ENCODE data around the gene HLA-F.

Gene HLA-F

DNA sequence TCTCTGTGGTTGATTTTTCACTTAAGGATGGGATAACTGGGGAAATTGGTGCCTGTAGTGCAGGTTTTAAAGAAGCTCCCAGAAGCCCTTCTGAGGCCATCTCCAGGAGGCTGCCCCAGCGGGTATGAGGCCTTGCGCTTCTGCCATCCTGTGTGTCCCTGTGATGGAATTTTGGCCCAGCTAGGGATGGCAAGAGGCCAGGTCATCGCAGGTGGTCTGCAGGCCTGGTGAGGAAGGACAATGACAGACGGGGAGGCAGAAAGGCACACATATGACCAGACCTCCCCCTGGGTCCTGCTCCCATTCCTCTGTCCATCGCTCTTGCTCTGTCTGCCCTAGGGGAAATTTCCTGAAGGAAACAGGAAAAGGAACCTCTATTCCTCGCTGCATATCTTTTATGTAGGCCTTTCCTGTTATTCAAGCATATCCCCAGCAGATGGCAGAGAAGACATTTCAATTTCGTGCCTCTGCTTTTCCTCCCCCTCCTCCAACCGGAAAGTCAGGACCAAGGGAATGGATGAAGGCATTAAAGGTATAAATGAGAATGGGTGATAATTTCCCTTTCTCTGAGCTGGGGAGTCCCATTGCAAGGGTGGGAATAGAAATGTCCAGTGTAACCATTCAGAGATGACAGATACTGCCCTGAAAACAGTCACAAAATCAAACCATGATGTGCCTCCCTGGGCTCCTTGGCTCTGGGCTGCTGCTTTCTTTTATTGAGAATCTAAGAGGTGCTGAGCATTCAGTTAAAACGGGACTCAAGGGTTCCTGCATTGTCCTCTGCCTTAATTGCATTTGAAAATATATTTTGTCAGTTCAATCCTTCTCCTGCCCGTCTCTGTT, 17.6 kb upstream of the HLA-F start:
- H3K4me3 ChIP-seq (ENCODE audit: low read depth, low read length), result no peak overlapping the region
- peak; percentile 71 for DNase-seq (ENCODE audit: low read depth)
- TF ChIP-seq, protein P1, sequence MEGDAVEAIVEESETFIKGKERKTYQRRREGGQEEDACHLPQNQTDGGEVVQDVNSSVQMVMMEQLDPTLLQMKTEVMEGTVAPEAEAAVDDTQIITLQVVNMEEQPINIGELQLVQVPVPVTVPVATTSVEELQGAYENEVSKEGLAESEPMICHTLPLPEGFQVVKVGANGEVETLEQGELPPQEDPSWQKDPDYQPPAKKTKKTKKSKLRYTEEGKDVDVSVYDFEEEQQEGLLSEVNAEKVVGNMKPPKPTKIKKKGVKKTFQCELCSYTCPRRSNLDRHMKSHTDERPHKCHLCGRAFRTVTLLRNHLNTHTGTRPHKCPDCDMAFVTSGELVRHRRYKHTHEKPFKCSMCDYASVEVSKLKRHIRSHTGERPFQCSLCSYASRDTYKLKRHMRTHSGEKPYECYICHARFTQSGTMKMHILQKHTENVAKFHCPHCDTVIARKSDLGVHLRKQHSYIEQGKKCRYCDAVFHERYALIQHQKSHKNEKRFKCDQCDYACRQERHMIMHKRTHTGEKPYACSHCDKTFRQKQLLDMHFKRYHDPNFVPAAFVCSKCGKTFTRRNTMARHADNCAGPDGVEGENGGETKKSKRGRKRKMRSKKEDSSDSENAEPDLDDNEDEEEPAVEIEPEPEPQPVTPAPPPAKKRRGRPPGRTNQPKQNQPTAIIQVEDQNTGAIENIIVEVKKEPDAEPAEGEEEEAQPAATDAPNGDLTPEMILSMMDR (conservative IDR thresholded peaks at IDR 0.05; ENCODE audit: low read depth, low read length), result peak; percentile 76

- DNase-seq (ENCODE audit: low read depth), result no peak
- no peak overlapping the region for H3K4me3 ChIP-seq (ENCODE audit: low read depth, low read length)
- TF ChIP-seq, protein P1 (conservative IDR thresholded peaks at IDR 0.05; ENCODE audit: low read depth, low read length), result no peak
These were observed 14.6 kb upstream of the HLA-F start for GRCh38 chr6:29708432-29709179.

DNA sequence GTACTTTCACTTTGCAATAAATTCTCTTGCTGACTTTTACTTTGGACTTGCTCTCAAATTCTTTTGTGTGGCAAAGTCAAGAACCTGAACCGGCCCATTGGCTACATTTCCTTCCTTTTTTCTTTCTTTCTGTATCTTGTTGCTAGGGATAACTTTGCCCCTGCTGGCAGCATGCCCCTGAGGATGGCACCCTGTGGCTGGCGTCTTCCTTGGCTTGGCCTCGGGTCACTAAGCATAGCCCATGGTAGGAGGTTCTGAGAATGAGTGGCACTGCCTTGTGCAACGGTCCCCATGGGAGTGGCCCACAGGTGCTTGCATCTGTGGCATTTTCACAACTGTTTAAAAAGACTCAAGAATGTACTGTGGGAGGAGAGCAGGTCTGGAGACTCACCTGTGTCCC, 14.0 kb upstream of the HLA-F start:
- no peak for DNase-seq (ENCODE audit: low read depth)
- no peak overlapping the region for H3K4me3 ChIP-seq (ENCODE audit: low read depth, low read length)

GRCh38 chr6:29710281-29710941, 12.8 kb upstream of the HLA-F start:
- no peak overlapping the region for H3K4me3 ChIP-seq (ENCODE audit: low read depth, low read length)
- TF ChIP-seq, protein P1 (conservative IDR thresholded peaks at IDR 0.05; ENCODE audit: low read depth, low read length), result no peak
- DNase-seq (ENCODE audit: low read depth), result no peak

More for the DNA sequence above, 14.0 kb upstream of the HLA-F start:
- TF ChIP-seq, protein P1 (conservative IDR thresholded peaks at IDR 0.05; ENCODE audit: low read depth, low read length), result no peak

GRCh38 chr6:29720863-29721262, 2.4 kb upstream of the HLA-F start:
- no peak overlapping the region for H3K4me3 ChIP-seq (ENCODE audit: low read depth, low read length)
- TF ChIP-seq, protein P1 (conservative IDR thresholded peaks at IDR 0.05; ENCODE audit: low read depth, low read length), result no peak
- no peak for DNase-seq (ENCODE audit: low read depth)

GRCh38 chr6:29723666-29724588, 693 bp downstream of the HLA-F start:
- peak overlapping the region; percentile 46 for H3K4me3 ChIP-seq (ENCODE audit: low read depth, low read length)

More at GRCh38 chr6:29723666-29724588, 693 bp downstream of the HLA-F start:
- no peak for DNase-seq (ENCODE audit: low read depth)
- TF ChIP-seq, protein P1 (conservative IDR thresholded peaks at IDR 0.05; ENCODE audit: low read depth, low read length), result no peak
